Activated gamma-delta T cell treated with anti-CD3 and anti-CD28 coated beads, Interleukin-2, amount 50 U/mL, for 16 hours (primary cell): ENCODE data around the gene TNKS2.

Experiments used
- DNase-seq: peaks from one replicate; pipeline ENCODE4 v3.0.0-alpha.2; 2020; ENCODE audit warnings: low read depth

Gene TNKS2

DNA sequence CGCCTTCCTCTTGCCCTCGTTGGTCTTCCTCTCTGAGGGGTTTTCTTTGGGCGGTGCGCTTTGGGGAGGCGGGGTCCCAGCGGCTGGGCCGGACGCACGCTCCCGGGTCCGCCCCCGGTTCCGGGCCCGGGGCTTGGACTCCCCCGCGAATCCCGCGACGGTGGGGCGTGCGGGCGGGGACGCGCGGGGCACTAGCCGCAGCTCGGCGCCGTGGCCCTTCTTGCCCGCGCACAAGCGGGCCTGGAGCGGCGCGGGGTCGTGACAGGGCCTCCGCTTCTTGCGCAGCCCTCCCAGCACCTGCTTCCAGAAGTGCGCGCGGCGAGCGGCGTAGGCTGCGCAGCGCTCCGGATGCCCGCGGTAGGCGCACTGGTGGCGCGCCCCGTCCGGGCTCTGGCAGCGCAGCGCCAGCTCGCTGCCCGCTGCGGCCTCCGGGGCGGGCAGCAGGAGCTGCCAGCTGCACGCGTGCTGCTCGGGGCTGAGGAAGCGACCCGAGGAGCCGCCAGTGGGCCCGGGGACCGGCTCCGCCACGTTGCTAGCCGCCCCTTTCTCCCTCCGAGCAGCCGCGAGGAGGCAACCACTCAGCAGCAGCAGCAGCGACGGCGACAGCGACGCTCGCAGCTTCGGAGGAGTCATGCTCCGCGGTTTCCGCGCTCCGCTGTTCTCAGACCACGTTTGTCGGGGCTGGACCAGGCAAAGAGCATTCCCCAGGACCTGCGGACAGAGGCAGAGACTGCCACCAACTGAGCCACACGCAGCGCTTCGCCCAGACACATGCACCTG lies 110.3 kb downstream of the TNKS2 start:
- peak; percentile 53 for DNase-seq

DNA sequence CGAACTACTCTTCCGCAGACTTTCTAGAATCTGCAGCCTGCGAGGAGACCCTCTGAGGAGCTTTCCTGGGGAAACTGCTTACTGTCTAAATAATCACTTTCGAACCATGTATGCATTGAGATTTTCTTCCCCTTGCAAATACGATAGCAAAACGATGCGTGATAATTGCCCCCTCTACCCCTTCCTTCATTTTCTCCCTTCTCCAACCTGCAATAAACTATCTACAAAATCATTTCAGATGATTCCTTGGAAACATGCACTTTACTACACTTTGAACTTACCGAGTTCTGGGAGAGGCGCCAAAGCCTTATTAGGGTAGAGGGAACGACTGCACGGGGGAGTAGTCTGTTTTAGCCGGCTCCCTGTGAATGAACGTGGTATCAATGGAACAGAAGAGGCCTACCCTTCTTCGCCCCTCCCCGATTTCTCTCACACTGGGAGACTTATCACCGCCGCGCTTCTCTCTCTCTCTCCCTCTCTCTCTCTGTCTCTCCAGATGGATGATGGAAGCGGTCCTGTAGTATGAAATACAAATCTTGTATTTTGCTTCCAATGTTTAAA lies 111.0 kb downstream of the TNKS2 start, which contains the start of gene FGFBP3:
FGFBP3 (minus strand) TSS at position 370 of the 561 bp plus-strand sequence. CDS start 517 bp downstream, outside the sequence.
- no peak for DNase-seq

- no peak for DNase-seq
These were observed 112.2 kb downstream of the TNKS2 start for GRCh38 chr10:91910467-91910866.
